HEK293T (cell line): ENCODE results near the gene LAMB1.

Source experiments
- CTCF ChIA-PET: fragments of 350-600 bp; formaldehyde crosslinking; extraction: SDS; loops from one replicate; lab custom pipeline; 2021; ENCODE audit warnings: antibody characterized with exemption, inconsistent platforms; lab: Yijun Ruan, JAX
- POLR2A ChIA-PET: fragments of 350-600 bp; formaldehyde crosslinking; extraction: SDS; loops from one replicate; lab custom pipeline; 2020; ENCODE audit warnings: antibody characterized with exemption, inconsistent platforms; lab: Yijun Ruan, JAX
- DNase-seq: peaks from one replicate; pipeline ENCODE4 v3.0.0; 2012; ENCODE audit warnings: mixed read lengths; ENCODE audit errors: extremely low spot score
- ARNT ChIP-seq: fragments of 450-650 bp; IDR thresholded peaks from 2 replicates; pipeline ENCODE4 v1.6.1; 2017; ENCODE audit warnings: mild to moderate bottlenecking
- BHLHE40 ChIP-seq: fragments of 450-650 bp; IDR thresholded peaks from 2 replicates; pipeline ENCODE4 v1.6.1; 2016; ENCODE audit warnings: mild to moderate bottlenecking, moderate library complexity, borderline replicate concordance
- CTBP1 ChIP-seq: fragments of 450-650 bp; IDR thresholded peaks from 2 replicates; pipeline ENCODE4 v1.6.1; 2016; ENCODE audit warnings: borderline replicate concordance
- ELF4 ChIP-seq: fragments of 450-650 bp; IDR thresholded peaks from 2 replicates; pipeline ENCODE4 v1.6.1; 2017; ENCODE audit warnings: antibody characterized with exemption
- FOXA1 ChIP-seq: fragments of 450-650 bp; IDR thresholded peaks from 2 replicates; pipeline ENCODE4 v1.6.1; 2016; ENCODE audit warnings: mild to moderate bottlenecking
- FOXK2 ChIP-seq: fragments of 450-650 bp; IDR thresholded peaks from 2 replicates; pipeline ENCODE4 v1.6.1; 2016; ENCODE audit warnings: mild to moderate bottlenecking
- FOXM1 ChIP-seq: fragments of 450-650 bp; IDR thresholded peaks from 2 replicates; pipeline ENCODE4 v1.6.1; 2017; ENCODE audit warnings: mild to moderate bottlenecking, borderline replicate concordance
- HDGF ChIP-seq: fragments of 450-650 bp; IDR thresholded peaks from 2 replicates; pipeline ENCODE4 v1.6.1; 2017; ENCODE audit warnings: antibody characterized with exemption, borderline replicate concordance
- L3MBTL2 ChIP-seq: fragments of 450-650 bp; conservative IDR thresholded peaks from 2 replicates; pipeline ENCODE4 v1.6.1; 2016; ENCODE audit warnings: mild to moderate bottlenecking
- LEF1 ChIP-seq: fragments of 450-650 bp; IDR thresholded peaks from 2 replicates; pipeline ENCODE4 v1.6.1; 2017; ENCODE audit warnings: mild to moderate bottlenecking, borderline replicate concordance
- NFRKB ChIP-seq: fragments of 450-650 bp; IDR thresholded peaks from 2 replicates; pipeline ENCODE4 v1.6.1; 2016; ENCODE audit warnings: mild to moderate bottlenecking, moderate library complexity
- PKNOX1 ChIP-seq: fragments of 450-650 bp; IDR thresholded peaks from 2 replicates; pipeline ENCODE4 v1.6.1; 2016
- SP1 ChIP-seq: fragments of 450-650 bp; IDR thresholded peaks from 2 replicates; pipeline ENCODE4 v1.6.1; 2017
- SUZ12 ChIP-seq: fragments of 450-650 bp; IDR thresholded peaks from 2 replicates; pipeline ENCODE4 v1.6.1; 2016; ENCODE audit warnings: mild to moderate bottlenecking
- TARDBP ChIP-seq: fragments of 450-650 bp; IDR thresholded peaks from 2 replicates; pipeline ENCODE4 v1.6.1; 2016
- ZNF384 ChIP-seq: fragments of 450-650 bp; IDR thresholded peaks from 2 replicates; pipeline ENCODE4 v1.6.1; 2016

LAMB1 gene

GRCh38 chr7:107914831-107915230, 88.1 kb downstream of the LAMB1 start:
- DNase-seq: no peak
- POLR2A ChIA-PET: no interaction called here
- TF ChIP-seq ELF4: no peak
- CTCF ChIA-PET: no interaction called here

- no peak for DNase-seq
- ChIA-PET CTCF (no interaction called here), POLR2A (no interaction called here)
- TF ChIP-seq ARNT (no peak), FOXK2 (no peak), L3MBTL2 (no peak), SP1 (no peak), FOXM1 (no peak), BHLHE40 (no peak), TARDBP (no peak), NFRKB (no peak), PKNOX1 (no peak), SUZ12 (no peak), ELF4 (no peak), FOXA1 (no peak), ZNF384 (no peak), HDGF (no peak), LEF1 (no peak)
These were observed 89.1 kb downstream of the LAMB1 start for GRCh38 chr7:107913851-107914250.

- ChIA-PET POLR2A (no interaction called here), CTCF (no interaction called here)
These were observed 91.0 kb downstream of the LAMB1 start for GRCh38 chr7:107911981-107912380.

GRCh38 chr7:107909445-107909844, 93.5 kb downstream of the LAMB1 start:
- DNase-seq: no peak
- TF ChIP-seq NFRKB (no peak), ARNT (no peak), FOXK2 (no peak), BHLHE40 (no peak), TARDBP (no peak), L3MBTL2 (no peak), LEF1 (no peak), HDGF (no peak), ELF4 (no peak), FOXM1 (no peak), SUZ12 (no peak), SP1 (no peak), FOXA1 (no peak)
- ChIA-PET CTCF (no interaction called here), POLR2A (no interaction called here)

More at GRCh38 chr7:107911981-107912380, 91.0 kb downstream of the LAMB1 start:
- DNase-seq: no peak
- TF ChIP-seq ELF4 (no peak), L3MBTL2 (no peak), FOXK2 (no peak), HDGF (no peak), CTBP1 (no peak), NFRKB (no peak), FOXA1 (no peak), SP1 (no peak), PKNOX1 (no peak), BHLHE40 (no peak), LEF1 (no peak), FOXM1 (no peak), ZNF384 (no peak), SUZ12 (no peak), TARDBP (no peak), ARNT (no peak)

GRCh38 chr7:107907790-107908189, 95.2 kb downstream of the LAMB1 start:
- no peak for TF ChIP-seq ARNT
- TF ChIP-seq TARDBP: no peak
- TF ChIP-seq ZNF384: no peak
- TF ChIP-seq FOXM1: no peak
- ChIA-PET CTCF (no interaction called here), POLR2A (no interaction called here)
- no peak for DNase-seq

GRCh38 chr7:107902381-107902780, 100.6 kb downstream of the LAMB1 start:
- ChIA-PET CTCF (no interaction called here), POLR2A (no interaction called here)
- no peak for DNase-seq
- TF ChIP-seq ZNF384: no peak
- no peak for TF ChIP-seq LEF1
- no peak for TF ChIP-seq FOXM1
- no peak for TF ChIP-seq CTBP1
- no peak for TF ChIP-seq L3MBTL2
- TF ChIP-seq ELF4: no peak
- no peak for TF ChIP-seq BHLHE40
- TF ChIP-seq NFRKB: no peak
- no peak for TF ChIP-seq SP1
- TF ChIP-seq FOXK2: no peak

GRCh38 chr7:107900496-107901015, 102.4 kb downstream of the LAMB1 start:
- no peak for DNase-seq
- TF ChIP-seq HDGF: no peak
- no peak for TF ChIP-seq BHLHE40
- no peak for TF ChIP-seq ARNT
- ChIA-PET POLR2A (no interaction called here), CTCF (no interaction called here)
